ENCODE data around the gene ZNF76. TPM values are rescaled to one million over a fixed set of nuclear protein-coding genes. Genes with fewer than 3 reads are reported as not detected.

The ZNF76 gene
- total and polyA plus RNA-seq, 2 donors (not counting 3 experiments of a cell fraction or from before 2014, with no cell fraction given) = 27.9 to 34.6 TPM

GRCh38 chr6:35321091-35321490 lies 61.6 kb downstream of the ZNF76 start:
- H3K9me1 ChIP-seq (replicated peaks; ENCODE audit: control insufficient read depth, extremely low read depth, insufficient read depth, low read length) = no peaks in the 10 kb centered on the region
- intact Hi-C loops (cut with micrococcal nuclease) = no loop called here
- H4K20me1 ChIP-seq (replicated peaks; ENCODE audit: control insufficient read depth, extremely low read depth, insufficient read depth, low read length) = no peaks in the 10 kb centered on the region
- POLR2A ChIA-PET = no interaction called here
- CTCF ChIA-PET = interaction anchor here (0.6 to 1.2 kb wide), 2 partner anchors 80 to 147 kb away, joined by 3 to 4 read pairs; partner anchors contain the start of gene RPL10A
- TF ChIP-seq POLR2AphosphoS5 (IDR thresholded peaks at IDR 0.05; ENCODE audit: insufficient read depth, low read depth, low read length) (no peak), GATA2 (IDR thresholded peaks at IDR 0.05; ENCODE audit: insufficient read depth, insufficient read length, low read depth, low read length) (no peak), FOS (IDR thresholded peaks at IDR 0.05; ENCODE audit: borderline replicate concordance, insufficient read depth, low read length) (no peak), MAX (IDR thresholded peaks at IDR 0.05; ENCODE audit: insufficient read depth, insufficient read length) (no peak), JUN (IDR thresholded peaks at IDR 0.05; ENCODE audit: borderline replicate concordance, insufficient read depth, insufficient read length, low read depth) (no peak), MYC (IDR thresholded peaks at IDR 0.05; ENCODE audit: low read depth, low read length) (no peak), POLR2A (IDR thresholded peaks at IDR 0.05; ENCODE audit: low read depth, low read length) (no peak), CTCF (IDR thresholded peaks at IDR 0.05; ENCODE audit: extremely low read depth in 1 of 2, insufficient read depth in 1 of 2, low read depth in 1 of 2, low read length in 2 of 2) (no peak), EZH2 (IDR thresholded peaks at IDR 0.05; ENCODE audit: borderline replicate concordance, low read depth, low read length, severe bottlenecking) (no peak)
- H3K79me2 ChIP-seq (ENCODE audit: control insufficient read depth, insufficient read depth, low read length) = no peaks in the 10 kb centered on the region
- no TSS peak for BruUV-seq (replicated peaks)
- FAIRE-seq (no peak), DNase-seq (ENCODE audit: low read depth, low spot score) (no peak)
- no peak overlapping the region for H2AFZ ChIP-seq (ENCODE audit: low read depth, low read length)
- no peak overlapping the region for H3K4me3 ChIP-seq (replicated peaks in 1 of 3; ENCODE audit: insufficient read depth in 1 of 3, low read depth in 1 of 3, low read length in 3 of 3)
- dilution Hi-C loops (cut with MboI; ENCODE audit: extremely low pct_ligation_motif_present, low sequenced_read_pairs) = no loop called here
- H3K36me3 ChIP-seq (ENCODE audit: control insufficient read depth in 2 of 2, extremely low read depth in 1 of 2, insufficient read depth in 2 of 2, low read length in 2 of 2) = no peaks in the 10 kb centered on the region
- no peak overlapping the region for H3K9ac ChIP-seq (replicated peaks; ENCODE audit: extremely low read depth, insufficient read depth, low read length)
- H3K4me2 ChIP-seq (ENCODE audit: insufficient read depth, low read length) = no peak overlapping the region
- H3K27me3 ChIP-seq (ENCODE audit: control insufficient read depth in 2 of 2, insufficient read depth in 2 of 2, low read length in 2 of 2) = peaks cover 9 to 14% of the 10 kb centered on the region in 2 experiments
- H3K9me3 ChIP-seq (replicated peaks; ENCODE audit: control insufficient read depth, insufficient read depth, low read length) = no peaks in the 10 kb centered on the region
- no peak overlapping the region for H3K27ac ChIP-seq (ENCODE audit: insufficient read depth, low read depth, low read length)
- H3K4me1 ChIP-seq (ENCODE audit: control insufficient read depth, extremely low read depth, insufficient read depth, low read length) = peaks cover 5% of the 10 kb centered on the region
